Gastroesophageal sphincter (tissue), 4 donors: ENCODE measurements around the gene ITGAX. TPM values are rescaled to one million over a fixed set of nuclear protein-coding genes. Genes with fewer than 3 reads are reported as not detected.

ENCODE experiments used
- ATAC-seq: fragments of 150-250 bp; one replicate; pipeline ENCODE4 v1.9.1; 2016; ENCODE audit warnings: mild to moderate bottlenecking, moderate library complexity
- H3K27ac ChIP-seq, 4 donors: fragments of 200-600 bp; sonication (generic) in 3 of 4; 1 replicate in 3 of 4; 2 replicates in 1 of 4; pipeline ENCODE4 v1.5.1; 2016 to 2019
- H3K27me3 ChIP-seq: fragments of 200-600 bp; sonication (generic); one replicate; pipeline ENCODE4 v1.5.1; 2019
- H3K36me3 ChIP-seq, 2 donors: fragments of 200-600 bp; sonication (generic); one replicate each; pipeline ENCODE4 v1.5.1; 2019; ENCODE audit warnings: control low read depth in 1 of 2
- H3K4me1 ChIP-seq, 3 donors: fragments of 200-600 bp; sonication (generic); 1 replicate in 2 of 3; 2 replicates in 1 of 3; pipeline ENCODE4 v1.5.1; 2016 to 2019; ENCODE audit warnings: control low read depth in 2 of 3
- H3K4me3 ChIP-seq, 2 donors: fragments of 200-600 bp; sonication (generic); one replicate each; pipeline ENCODE4 v1.5.1; 2019; ENCODE audit warnings: mild to moderate bottlenecking in 1 of 2, moderate library complexity in 1 of 2
- H3K9me3 ChIP-seq, 3 donors: fragments of 200-600 bp; sonication (generic); one replicate each; pipeline ENCODE4 v1.5.1; 2017 to 2019; ENCODE audit warnings: control low read depth in 2 of 3
- CTCF ChIP-seq, 4 experiments: fragments of 200-600 bp in 2 of 4; fragments of 450-650 bp in 2 of 4; sonication (generic) in 1 of 4; IDR thresholded peaks; one replicate each; pipeline ENCODE4 v1.5.1; 2017 to 2019; ENCODE audit warnings: antibody characterized with exemption in 4 of 4, mild to moderate bottlenecking in 2 of 4, moderate library complexity in 2 of 4
- EP300 ChIP-seq: sonication (generic); formaldehyde crosslinking; IDR thresholded peaks from one replicate; pipeline ENCODE4 v1.6.1; 2017; ENCODE audit warnings: antibody characterized with exemption, mild to moderate bottlenecking
- POLR2A ChIP-seq, 2 donors: fragments of 450-650 bp; IDR thresholded peaks; one replicate each; pipeline ENCODE4 v1.6.1; 2017; ENCODE audit warnings: antibody characterized with exemption in 2 of 2, mild to moderate bottlenecking in 2 of 2, moderate library complexity in 1 of 2
- POLR2AphosphoS5 ChIP-seq: sonication (generic); formaldehyde crosslinking; IDR thresholded peaks from one replicate; pipeline ENCODE4 v1.6.1; 2017; ENCODE audit warnings: antibody characterized with exemption
- WGBS, 2 donors: methylation state at CpG; one replicate each; pipeline ENCODE4 v1.1.5; 2018; ENCODE audit warnings: low coverage in 1 of 2; 5-methylcytosine and 5-hydroxymethylcytosine counted together
- total RNA-seq, 4 donors: library from RNA; depleted of rRNA; stranded (reverse); fragments of >200 nt; gene quantifications; one replicate each; pipeline ENCODE4 v1.1.0, GENCODE V29; 2016

Gene ITGAX
- total RNA-seq, 4 donors from 2014 or later: 1.2 to 7.5 (median 2.4) TPM

- peaks cover 36% of the 10 kb centered on the region for H3K27me3 ChIP-seq
- WGBS, 2 donors: 79 to 85% methylated on average over 4 to 5 of the region's 7 CpGs
Observed at GRCh38 chr16:31365131-31365865, 10.3 kb downstream of the ITGAX start.

GRCh38 chr16:31367853-31368252 lies 12.9 kb downstream of the ITGAX start:
- Histone ChIP-seq H3K27me3 (peaks cover 38% of the 10 kb centered on the region), H3K36me3 (no peaks in the 10 kb centered on the region), H3K4me1 (no peaks in the 10 kb centered on the region), H3K9me3 (no peaks in the 10 kb centered on the region), H3K4me3 (no peak overlapping the region), H3K27ac (no peak overlapping the region)
- no peak for ATAC-seq
- no peak for TF ChIP-seq EP300
- no peak for TF ChIP-seq CTCF (IDR thresholded peaks at IDR 0.05)
- no peak for TF ChIP-seq POLR2AphosphoS5
- TF ChIP-seq POLR2A (IDR thresholded peaks at IDR 0.05): no peak
- 57 to 67% methylated on average over 1 to 3 of the region's 3 CpGs for WGBS, 2 donors

More at GRCh38 chr16:31365131-31365865, 10.3 kb downstream of the ITGAX start:
- no peak for ATAC-seq
- H3K9me3 ChIP-seq: no peaks in the 10 kb centered on the region
- no peaks in the 10 kb centered on the region for H3K36me3 ChIP-seq
- no peak overlapping the region for H3K27ac ChIP-seq
- TF ChIP-seq CTCF (IDR thresholded peaks at IDR 0.05): no peak
- TF ChIP-seq POLR2A (IDR thresholded peaks at IDR 0.05): no peak
- H3K4me3 ChIP-seq: no peak overlapping the region
- H3K4me1 ChIP-seq: no peaks in the 10 kb centered on the region

- Histone ChIP-seq H3K4me1 (no peaks in the 10 kb centered on the region), H3K27ac (no peak overlapping the region), H3K4me3 (no peak overlapping the region), H3K27me3 (peaks cover 24% of the 10 kb centered on the region), H3K36me3 (no peaks in the 10 kb centered on the region), H3K9me3 (peaks cover 0 to 9% (median 0%) of the 10 kb centered on the region in 3 donors)
- no peak for ATAC-seq
- TF ChIP-seq POLR2A (IDR thresholded peaks at IDR 0.05) (no peak), POLR2AphosphoS5 (no peak), CTCF (IDR thresholded peaks at IDR 0.05) (no peak), EP300 (no peak)
- 90 to 100% methylated on average over 1 to 2 of the region's 12 CpGs for WGBS, 2 donors
Observed at GRCh38 chr16:31371008-31371407, 16.0 kb downstream of the ITGAX start.

- Histone ChIP-seq H3K36me3 (no peaks in the 10 kb centered on the region), H3K4me3 (no peak overlapping the region), H3K27me3 (peaks cover 24% of the 10 kb centered on the region), H3K9me3 (peaks cover 0 to 9% (median 0%) of the 10 kb centered on the region in 3 donors), H3K4me1 (no peaks in the 10 kb centered on the region), H3K27ac (no peak overlapping the region)
- no peak for ATAC-seq
- TF ChIP-seq EP300: no peak
- no peak for TF ChIP-seq POLR2A (IDR thresholded peaks at IDR 0.05)
- 82% methylated on average over 18 of the region's 42 CpGs; no CpG with 5 or more reads in 1 of the 2 donors for WGBS, 2 donors
Observed at GRCh38 chr16:31371619-31372484, 16.9 kb downstream of the ITGAX start.

GRCh38 chr16:31373235-31373634 lies 18.3 kb downstream of the ITGAX start:
- no peak for ATAC-seq
- Histone ChIP-seq H3K27ac (no peak overlapping the region), H3K4me1 (no peaks in the 10 kb centered on the region), H3K4me3 (no peak overlapping the region), H3K27me3 (peaks cover 34% of the 10 kb centered on the region), H3K36me3 (no peaks in the 10 kb centered on the region), H3K9me3 (peaks cover 0 to 9% (median 0%) of the 10 kb centered on the region in 3 donors)
- 40% methylated on average over 1 of the region's 14 CpGs; no CpG with 5 or more reads in 1 of the 2 donors for WGBS, 2 donors
- no peak for TF ChIP-seq EP300
- no peak for TF ChIP-seq POLR2AphosphoS5
- no peak for TF ChIP-seq CTCF (IDR thresholded peaks at IDR 0.05)
- TF ChIP-seq POLR2A (IDR thresholded peaks at IDR 0.05): no peak
